ENCODE data around the gene MYL12B. TPM values are rescaled to one million over a fixed set of nuclear protein-coding genes. Genes with fewer than 3 reads are reported as not detected.

Gene MYL12B
- total and polyA plus RNA-seq, 11 donors = 185 to 462 (median 223) TPM

DNA sequence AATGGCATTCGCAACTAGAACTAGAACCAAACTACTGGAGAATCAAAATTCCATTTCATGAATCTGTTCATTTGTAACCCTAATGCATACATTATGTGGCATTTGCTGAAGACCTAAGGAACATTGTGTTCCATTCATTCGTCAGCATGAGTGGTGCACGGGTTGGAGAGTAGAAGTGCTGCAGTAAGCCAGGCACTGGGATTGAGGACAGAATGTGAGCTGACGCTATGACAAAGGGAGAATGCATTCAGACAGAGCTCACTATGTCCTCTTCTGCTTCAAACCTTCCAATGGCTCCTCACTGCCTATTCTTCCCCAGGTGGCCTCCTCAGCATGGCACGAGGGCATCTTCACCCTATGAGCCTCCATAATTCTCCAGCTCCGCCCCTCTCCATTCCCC is 35.9 kb upstream of the MYL12B start:
- no peaks in the 10 kb centered on the region for H3K9me3 ChIP-seq
- 85 to 90% (median 87%) methylated on average over 6 of the region's 6 CpGs for WGBS, 4 donors
- no peak for TF ChIP-seq POLR2A (IDR thresholded peaks at IDR 0.05)
- TF ChIP-seq, protein P1, sequence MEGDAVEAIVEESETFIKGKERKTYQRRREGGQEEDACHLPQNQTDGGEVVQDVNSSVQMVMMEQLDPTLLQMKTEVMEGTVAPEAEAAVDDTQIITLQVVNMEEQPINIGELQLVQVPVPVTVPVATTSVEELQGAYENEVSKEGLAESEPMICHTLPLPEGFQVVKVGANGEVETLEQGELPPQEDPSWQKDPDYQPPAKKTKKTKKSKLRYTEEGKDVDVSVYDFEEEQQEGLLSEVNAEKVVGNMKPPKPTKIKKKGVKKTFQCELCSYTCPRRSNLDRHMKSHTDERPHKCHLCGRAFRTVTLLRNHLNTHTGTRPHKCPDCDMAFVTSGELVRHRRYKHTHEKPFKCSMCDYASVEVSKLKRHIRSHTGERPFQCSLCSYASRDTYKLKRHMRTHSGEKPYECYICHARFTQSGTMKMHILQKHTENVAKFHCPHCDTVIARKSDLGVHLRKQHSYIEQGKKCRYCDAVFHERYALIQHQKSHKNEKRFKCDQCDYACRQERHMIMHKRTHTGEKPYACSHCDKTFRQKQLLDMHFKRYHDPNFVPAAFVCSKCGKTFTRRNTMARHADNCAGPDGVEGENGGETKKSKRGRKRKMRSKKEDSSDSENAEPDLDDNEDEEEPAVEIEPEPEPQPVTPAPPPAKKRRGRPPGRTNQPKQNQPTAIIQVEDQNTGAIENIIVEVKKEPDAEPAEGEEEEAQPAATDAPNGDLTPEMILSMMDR (IDR thresholded peaks at IDR 0.05) = no peak
- H3K36me3 ChIP-seq = no peaks in the 10 kb centered on the region
- no peaks in the 10 kb centered on the region for H3K27me3 ChIP-seq
- intact Hi-C loops (cut with DNase I) = no loop called here
- ATAC-seq = peak in 2 of 4 donors; percentile 2 to 45
- no peak for DNase-seq
- H3K4me1 ChIP-seq = peaks cover 0 to 10% (median 0%) of the 10 kb centered on the region in 12 donors
- no peak overlapping the region for H3K4me3 ChIP-seq
- peak overlapping the region in 1 of 12 donors; percentile 30 for H3K27ac ChIP-seq

DNA sequence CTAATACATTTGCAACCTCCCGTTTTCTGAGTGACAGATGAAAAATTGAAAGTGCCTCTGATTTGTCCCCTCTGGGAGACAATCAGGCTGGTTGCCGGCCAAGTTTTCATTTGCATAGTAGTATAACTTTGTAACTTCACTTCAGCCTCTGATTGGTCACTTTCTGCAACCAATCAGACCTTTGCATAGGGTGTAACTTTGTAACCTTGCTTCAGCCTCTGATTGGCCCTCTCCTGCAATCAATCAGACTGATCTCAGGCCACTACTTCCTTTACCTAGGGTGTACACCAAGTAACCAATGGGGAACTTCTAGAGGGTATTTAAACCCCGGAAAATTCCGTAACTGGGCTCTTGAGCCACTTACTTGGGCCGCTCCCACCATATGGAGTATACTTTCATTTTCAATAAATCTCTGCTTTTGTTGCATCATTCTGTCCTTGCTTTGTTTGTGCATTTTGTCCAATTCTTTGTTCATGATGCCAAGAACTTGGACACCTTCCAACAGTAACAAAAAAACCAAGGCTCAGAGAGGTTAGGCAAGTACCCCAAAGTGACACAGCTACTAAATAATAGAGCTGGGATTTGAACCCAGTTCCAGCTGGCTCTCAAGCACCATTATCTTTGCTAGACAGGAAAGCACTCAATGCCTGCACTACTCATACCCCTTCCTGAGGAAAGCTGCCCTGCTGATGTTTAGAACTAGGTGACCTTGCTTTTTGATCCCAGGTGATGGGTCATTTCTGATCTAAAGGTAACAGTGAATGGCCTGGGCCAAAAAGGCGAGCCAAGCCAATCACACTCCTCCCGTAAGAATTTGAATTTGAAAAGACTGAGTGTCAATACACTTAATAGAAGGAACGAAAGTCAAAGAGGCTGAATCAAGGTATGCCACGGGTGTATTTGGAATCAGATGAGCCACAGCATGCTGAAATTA is 31.3 kb upstream of the MYL12B start:
- H3K27ac ChIP-seq = no peak overlapping the region
- H3K4me3 ChIP-seq = no peak overlapping the region
- intact Hi-C loops (cut with DNase I) = loop anchor here in 2 of 10 donors (10.0 kb wide), 3 partner anchors 46 to 86 kb away; no protein-coding TSS in a partner anchor
- WGBS, 4 donors = 87 to 90% (median 89%) methylated on average over 9 of the region's 9 CpGs
- no peaks in the 10 kb centered on the region for H3K36me3 ChIP-seq
- H3K27me3 ChIP-seq = no peaks in the 10 kb centered on the region
- H3K9me3 ChIP-seq = no peaks in the 10 kb centered on the region
- H3K4me1 ChIP-seq = peaks cover 0 to 10% (median 0%) of the 10 kb centered on the region in 12 donors
- no peak for ATAC-seq
- TF ChIP-seq POLR2A (IDR thresholded peaks at IDR 0.05) = no peak
- TF ChIP-seq, protein P1 (IDR thresholded peaks at IDR 0.05) = no peak
- no peak for DNase-seq

DNA sequence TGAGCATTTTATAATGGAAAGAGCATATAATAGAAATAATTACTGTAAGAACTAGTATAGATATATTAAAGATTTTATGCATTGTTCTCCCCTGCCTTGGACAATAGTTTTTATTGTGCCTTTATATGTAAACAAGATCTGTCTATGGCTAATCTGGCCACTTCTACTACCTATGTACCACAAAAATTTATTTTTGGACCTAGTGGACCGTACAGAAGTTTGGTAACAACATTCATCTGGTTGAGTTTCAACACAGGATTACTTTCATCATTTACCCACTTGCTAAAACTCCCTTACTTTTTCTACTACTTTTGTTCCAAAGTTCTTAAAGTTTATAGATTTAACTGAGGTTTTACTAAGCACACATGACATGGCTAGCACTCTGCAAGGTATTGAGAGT is 28.9 kb upstream of the MYL12B start:
- no peaks in the 10 kb centered on the region for H3K9me3 ChIP-seq
- H3K27ac ChIP-seq = no peak overlapping the region
- ATAC-seq (no peak), DNase-seq (no peak)
- peaks cover 0 to 12% (median 0%) of the 10 kb centered on the region in 12 donors for H3K4me1 ChIP-seq
- intact Hi-C loops (cut with DNase I) = loop anchor here in 2 of 10 donors (10.0 kb wide), 3 partner anchors 48 to 88 kb away; no protein-coding TSS in a partner anchor
- no peak overlapping the region for H3K4me3 ChIP-seq
- no peaks in the 10 kb centered on the region for H3K36me3 ChIP-seq
- whole genome bisulfite sequencing, 4 donors = 71 to 91% (median 74%) methylated on average over 1 of the region's 1 CpG
- H3K27me3 ChIP-seq = no peaks in the 10 kb centered on the region
- TF ChIP-seq POLR2A (IDR thresholded peaks at IDR 0.05) = no peak
- TF ChIP-seq, protein P1 (IDR thresholded peaks at IDR 0.05) = no peak

DNA sequence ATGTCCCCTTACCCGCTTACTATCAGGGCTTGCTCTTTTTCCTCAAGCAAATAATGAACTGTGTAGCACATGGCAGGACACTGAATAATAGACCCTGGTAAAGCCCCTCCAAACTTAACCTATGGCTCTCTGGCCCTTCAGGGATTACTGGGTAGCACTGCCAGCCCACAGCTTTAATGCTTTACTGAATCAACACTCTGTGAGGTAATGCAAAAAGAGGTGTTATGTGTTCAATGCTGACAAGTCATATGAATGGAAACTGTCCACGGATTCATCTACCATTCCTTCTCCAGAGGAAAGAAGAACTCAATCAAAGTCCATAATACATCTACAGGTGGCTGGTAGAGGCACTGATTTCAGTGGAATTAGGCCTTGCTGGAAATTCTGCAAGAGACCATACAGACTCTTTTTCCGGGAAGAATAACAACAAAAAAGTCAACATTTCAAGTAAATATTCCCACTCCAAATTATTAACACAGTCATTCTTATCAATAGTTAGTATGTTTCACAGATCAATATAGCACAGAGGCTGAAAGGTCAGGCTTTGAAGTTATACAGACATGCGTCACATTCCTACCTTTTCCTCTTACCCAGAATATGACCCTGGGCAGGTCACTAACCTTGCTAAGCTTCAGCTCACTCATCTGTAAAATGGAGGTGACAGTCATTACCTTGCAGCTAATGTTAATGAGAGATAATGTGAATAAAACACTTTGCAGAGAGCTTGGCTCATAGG is 28.3 kb upstream of the MYL12B start:
- intact Hi-C loops (cut with DNase I) = loop anchor here in 2 of 10 donors (10.0 kb wide), 3 partner anchors 49 to 89 kb away; no protein-coding TSS in a partner anchor

More for the DNA sequence above, 28.3 kb upstream of the MYL12B start:
- peaks cover 0 to 12% (median 0%) of the 10 kb centered on the region in 12 donors for H3K4me1 ChIP-seq
- no peaks in the 10 kb centered on the region for H3K36me3 ChIP-seq
- no peak for DNase-seq
- WGBS, 4 donors = 87 to 89% (median 89%) methylated on average over 4 of the region's 4 CpGs
- ATAC-seq = no peak
- H3K9me3 ChIP-seq = no peaks in the 10 kb centered on the region
- no peak overlapping the region for H3K4me3 ChIP-seq
- TF ChIP-seq, protein P1 (IDR thresholded peaks at IDR 0.05) = no peak
- no peak for TF ChIP-seq POLR2A (IDR thresholded peaks at IDR 0.05)
- H3K27ac ChIP-seq = no peak overlapping the region
- no peaks in the 10 kb centered on the region for H3K27me3 ChIP-seq
